Motor neuron (in vitro differentiated cells): ENCODE results near the gene PDK4. TPM values are rescaled to one million over a fixed set of nuclear protein-coding genes. Genes with fewer than 3 reads are reported as not detected.
A peak's percentile ranks its signal among the peaks of the same experiment; 100 is the strongest.
"Not testable (repeated sequence)": the region's sequence is repeated elsewhere in the genome, so short reads cannot be mapped to it uniquely, and the experiment has no call there.

Experiments
- ATAC-seq, 8 experiments: fragments of 200-7000 bp; cut with Tn5 transposase; replicated peaks in 6 of 8; 2 replicates each; pipeline ENCODE4 v1.8.0; 2021; ENCODE audit warnings: mild to moderate bottlenecking in 8 of 8, moderate library complexity in 8 of 8
- H3K27ac ChIP-seq, 2 donors: fragments of 250-450 bp; sonication (Bioruptor Pico); 2 replicates each; pipeline ENCODE4 v1.9.0; 2021; ENCODE audit warnings: antibody characterized with exemption in 2 of 2, mild to moderate bottlenecking in 2 of 2, moderate library complexity in 1 of 2
- H3K4me1 ChIP-seq, 2 donors: fragments of 250-450 bp; sonication (Bioruptor Pico); replicated peaks in 1 of 2; 2 replicates each; pipeline ENCODE4 v1.6.1; 2021; ENCODE audit warnings: antibody characterized with exemption in 2 of 2, mild to moderate bottlenecking in 2 of 2, moderate library complexity in 1 of 2
- H3K4me3 ChIP-seq, 5 donors: fragments of 250-450 bp; sonication (Bioruptor Pico); 2 replicates each; pipeline ENCODE4 v1.9.0; 2021; ENCODE audit warnings: antibody characterized with exemption in 5 of 5, mild to moderate bottlenecking in 5 of 5, moderate library complexity in 4 of 5
- WGBS, 10 experiments: fragments of 450-650 bp; shearing (Covaris generic); methylation state at CpG; one replicate each; pipeline ENCODE4 v1.0.0; 2022; 5-methylcytosine and 5-hydroxymethylcytosine counted together
- in situ Hi-C, 9 experiments: fragments of 400-800 bp; cut with MboI; loops; one replicate each; pipeline ENCODE4 v1.15.0; 2021; ENCODE audit warnings: low sequenced_read_pairs in 9 of 9, low pct_unique_long_range_greater_than_20kb in 2 of 9; ENCODE audit not compliant: unreplicated experiment in 9 of 9
- total RNA-seq, 8 experiments: library from RNA; unstranded; fragments of 300-600 nt; gene quantifications; 2 replicates each; pipeline versions ENCODE4 v1.2.3 to v1.2.4, GENCODE V29; 2022

The PDK4 gene
- total RNA-seq, 8 experiments from 2014 or later, result 0.22 to 23.2 (median 0.87) TPM; not detected in 1

DNA sequence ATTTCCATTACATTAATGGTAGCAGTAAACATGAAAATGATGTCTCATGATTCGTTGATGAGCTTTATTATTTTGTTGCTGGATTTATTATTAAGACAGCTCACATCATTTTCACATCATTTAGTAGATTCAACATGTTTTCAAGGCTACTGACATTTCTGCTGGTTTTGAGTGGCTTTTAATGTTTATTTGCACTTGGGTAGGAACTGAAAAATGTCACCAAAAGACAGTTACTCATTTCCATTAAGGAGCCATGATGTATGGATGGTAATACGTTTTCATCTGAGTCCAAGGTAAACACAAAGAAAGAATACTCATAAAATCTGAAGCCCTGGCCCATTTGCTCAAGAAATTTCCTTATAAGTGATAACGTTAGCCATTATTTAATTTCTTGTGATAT, 14.8 kb downstream of the PDK4 start:
- 0 to 69% (median 64%) methylated on average over 1 to 3 of the region's 3 CpGs; no CpG with 5 or more reads in 1 of the 10 experiments for WGBS, 10 experiments
- ATAC-seq, result peak in 2 of 8 experiments; percentile 29 to 73
- Histone ChIP-seq H3K27ac (no peak overlapping the region), H3K4me1 (peaks cover 0 to 2% of the 10 kb centered on the region in 2 donors), H3K4me3 (no peak overlapping the region)
- in situ Hi-C loops, result no loop called here

DNA sequence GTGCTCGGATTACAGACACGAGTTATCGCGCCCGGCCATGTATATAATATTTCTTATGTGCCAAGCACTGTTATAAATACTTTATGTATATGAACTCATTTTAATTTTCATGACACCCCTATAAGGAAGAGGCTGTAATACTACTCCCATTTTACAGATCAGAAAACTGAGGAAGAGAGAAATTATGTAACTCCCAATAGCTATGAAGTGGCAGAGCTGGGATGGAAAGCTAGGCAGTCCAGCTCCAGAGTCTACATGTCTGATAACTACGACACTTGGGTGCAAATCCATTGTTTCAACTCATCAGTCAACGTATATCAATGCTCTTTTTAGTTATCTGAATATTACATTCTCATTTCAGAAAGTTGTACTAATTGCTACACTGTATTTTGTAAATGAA, 17.0 kb downstream of the PDK4 start:
- Histone ChIP-seq H3K4me3 (no peak overlapping the region), H3K4me1 (peaks cover 0 to 2% of the 10 kb centered on the region in 2 donors), H3K27ac (no peak overlapping the region)
- in situ Hi-C loops, result no loop called here
- ATAC-seq, result no peak
- WGBS, 10 experiments, result 78 to 100% (median 94%) methylated on average over 1 to 7 of the region's 7 CpGs

DNA sequence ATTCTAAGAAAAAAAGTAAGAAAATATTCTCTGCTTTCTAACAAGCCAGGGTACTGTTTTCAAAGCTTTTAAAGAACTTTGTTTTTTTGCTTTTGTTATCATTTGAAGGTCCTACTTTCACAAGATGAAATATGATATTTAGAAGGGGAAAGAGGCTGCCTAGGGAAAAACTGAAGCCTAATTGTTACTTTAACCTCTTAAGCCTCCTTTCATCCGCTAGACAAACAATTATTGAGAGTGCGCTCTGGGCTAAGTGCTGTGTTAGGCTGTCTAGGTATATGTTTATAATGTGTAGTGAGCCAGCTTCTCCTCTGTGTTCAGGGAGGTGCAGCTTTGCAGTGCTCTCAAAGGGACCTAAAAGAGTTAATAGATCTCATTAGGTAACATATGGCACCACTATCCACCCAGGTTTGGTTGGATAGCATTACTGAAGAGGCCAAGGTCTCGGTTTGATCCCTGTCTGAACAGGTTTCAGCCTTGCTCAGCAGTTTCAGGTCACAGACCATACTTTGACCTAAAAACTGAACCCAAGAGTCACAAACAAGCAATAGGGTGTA, 17.9 kb downstream of the PDK4 start:
- 58 to 100% (median 83%) methylated on average over 1 to 3 of the region's 3 CpGs; no CpG with 5 or more reads in 1 of the 10 experiments for WGBS, 10 experiments
- Histone ChIP-seq H3K4me3 (no peak overlapping the region), H3K4me1 (peaks cover 0 to 2% of the 10 kb centered on the region in 2 donors), H3K27ac (no peak overlapping the region)
- ATAC-seq, result no peak
- in situ Hi-C loops, result no loop called here

DNA sequence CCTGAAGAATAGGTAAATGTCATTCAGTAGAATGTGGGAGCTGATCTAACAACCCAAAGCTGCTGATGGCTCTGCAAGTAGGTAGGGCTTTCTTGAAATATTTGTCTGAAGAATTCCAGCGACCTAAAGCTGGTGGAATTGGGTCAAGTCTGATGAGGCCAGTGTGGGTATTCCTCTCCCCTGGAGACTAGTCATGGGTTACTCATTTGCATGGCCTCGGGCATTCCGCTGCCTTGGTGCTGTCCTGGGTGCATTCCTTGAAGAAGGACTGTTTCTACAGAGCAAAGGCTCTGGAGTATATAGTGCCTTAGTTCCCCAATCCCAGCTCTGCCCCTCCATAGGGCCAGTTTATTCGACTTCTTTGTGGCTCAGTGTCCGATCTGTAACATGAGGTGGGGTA, 19.2 kb downstream of the PDK4 start:
- Histone ChIP-seq H3K4me3 (no peak overlapping the region), H3K4me1 (peaks cover 0 to 2% of the 10 kb centered on the region in 2 donors), H3K27ac (no peak overlapping the region)
- in situ Hi-C loops, result no loop called here
- ATAC-seq, result peak in 4 of 8 experiments; percentile 22 to 90 (median 37)
- 0 to 83% (median 67%) methylated on average over 1 to 5 of the region's 5 CpGs; no CpG with 5 or more reads in 3 of the 10 experiments for WGBS, 10 experiments

DNA sequence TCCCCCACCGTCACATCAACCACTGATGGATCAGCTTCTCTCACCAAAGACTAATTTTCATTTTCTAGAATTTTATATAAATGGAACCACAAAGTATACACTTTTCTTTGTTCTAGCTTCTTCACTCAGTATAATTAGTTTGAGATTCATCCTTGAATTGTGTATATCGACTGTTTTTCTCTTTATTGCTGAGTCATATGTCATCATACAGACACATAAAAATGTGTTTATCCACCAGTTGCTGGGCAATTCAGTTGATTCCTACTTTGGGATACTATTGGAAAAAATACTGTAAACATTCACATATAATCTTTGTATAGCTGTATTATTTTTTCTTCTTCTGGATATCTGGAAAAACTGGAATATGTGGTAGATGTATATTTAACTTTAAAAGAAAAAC, 26.6 kb downstream of the PDK4 start:
- WGBS, 10 experiments, result 71 to 100% (median 86%) methylated on average over 1 to 2 of the region's 2 CpGs; no CpG with 5 or more reads in 1 of the 10 experiments
- in situ Hi-C loops, result no loop called here
- Histone ChIP-seq H3K27ac (no peak overlapping the region), H3K4me1 (no peaks in the 10 kb centered on the region), H3K4me3 (no peak overlapping the region)
- no peak for ATAC-seq

DNA sequence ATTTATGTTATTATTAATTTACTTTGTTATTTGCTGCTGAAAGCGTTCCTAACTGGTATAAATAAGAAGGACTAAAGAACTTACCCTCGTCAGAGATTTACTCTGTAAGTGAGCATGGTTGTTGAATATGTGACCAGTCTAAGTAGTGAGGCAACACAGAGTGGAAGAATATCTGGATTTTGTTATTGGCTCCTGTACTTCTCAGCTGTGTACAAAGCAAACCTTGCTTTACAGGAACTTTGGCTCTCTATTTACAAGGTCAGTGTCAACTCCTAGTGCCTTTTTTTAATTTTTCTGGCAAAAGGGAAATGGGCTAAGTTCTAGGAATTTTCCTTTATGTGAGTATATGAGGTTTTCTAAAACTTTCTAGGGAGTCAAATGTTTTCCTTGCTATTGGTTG, 35.6 kb downstream of the PDK4 start:
- H3K4me1 ChIP-seq, result no peaks in the 10 kb centered on the region
- in situ Hi-C loops, result no loop called here
- WGBS, 10 experiments, result 38 to 86% (median 80%) methylated on average over 1 to 2 of the region's 2 CpGs; no CpG with 5 or more reads in 3 of the 10 experiments
- no peak overlapping the region for H3K27ac ChIP-seq
- ATAC-seq, result no peak
- no peak overlapping the region for H3K4me3 ChIP-seq

DNA sequence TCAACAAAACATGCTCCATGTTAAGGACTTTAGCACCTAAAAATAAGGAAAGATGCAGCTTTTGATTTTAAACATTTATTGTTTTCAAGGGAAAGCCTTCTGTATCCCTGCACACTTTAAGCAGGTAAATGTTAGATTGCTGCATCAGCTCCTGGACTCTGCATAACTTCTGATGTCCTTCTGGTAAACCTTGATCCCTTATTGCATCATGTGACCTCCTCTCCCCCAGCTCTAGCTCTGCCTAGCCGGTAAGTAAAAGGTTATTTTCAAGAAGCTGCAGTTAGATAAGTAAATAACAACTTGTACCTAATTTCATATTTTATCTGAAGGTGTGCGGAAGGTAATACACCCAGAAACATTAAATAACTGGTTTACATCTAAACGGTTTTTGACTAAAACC, 37.5 kb downstream of the PDK4 start:
- 50 to 92% (median 74%) methylated on average over 2 to 3 of the region's 3 CpGs; no CpG with 5 or more reads in 3 of the 10 experiments for WGBS, 10 experiments
- Histone ChIP-seq H3K27ac (no peak overlapping the region), H3K4me1 (no peaks in the 10 kb centered on the region), H3K4me3 (no peak overlapping the region)
- ATAC-seq, result no peak
- in situ Hi-C loops, result no loop called here

DNA sequence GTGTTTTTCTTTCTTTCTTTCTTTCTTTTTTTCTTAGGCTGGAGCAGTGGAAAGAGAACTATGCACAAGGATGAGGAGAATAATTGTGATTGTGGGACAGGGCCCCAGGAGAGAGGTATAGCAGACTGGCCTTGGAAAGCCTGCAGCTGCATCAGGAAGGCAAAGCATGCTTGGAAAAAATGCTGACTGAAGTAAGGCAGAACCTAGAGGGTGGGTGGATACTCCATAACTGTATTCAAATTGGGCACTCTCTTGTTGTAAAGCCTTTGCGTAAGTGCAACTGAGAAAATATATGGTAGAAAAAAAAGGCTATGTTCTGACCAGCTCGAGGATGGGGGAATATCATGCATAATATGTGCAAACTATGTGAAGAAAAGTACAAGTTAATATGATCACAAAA, 39.5 kb downstream of the PDK4 start:
- no peaks in the 10 kb centered on the region for H3K4me1 ChIP-seq
- no peak overlapping the region for H3K4me3 ChIP-seq
- in situ Hi-C loops, result no loop called here
- peak in 3 of 8 experiments; percentile 33 to 91 (median 48) for ATAC-seq
- 25 to 100% (median 85%) methylated on average over 1 to 2 of the region's 2 CpGs for WGBS, 10 experiments
- no peak overlapping the region for H3K27ac ChIP-seq

DNA sequence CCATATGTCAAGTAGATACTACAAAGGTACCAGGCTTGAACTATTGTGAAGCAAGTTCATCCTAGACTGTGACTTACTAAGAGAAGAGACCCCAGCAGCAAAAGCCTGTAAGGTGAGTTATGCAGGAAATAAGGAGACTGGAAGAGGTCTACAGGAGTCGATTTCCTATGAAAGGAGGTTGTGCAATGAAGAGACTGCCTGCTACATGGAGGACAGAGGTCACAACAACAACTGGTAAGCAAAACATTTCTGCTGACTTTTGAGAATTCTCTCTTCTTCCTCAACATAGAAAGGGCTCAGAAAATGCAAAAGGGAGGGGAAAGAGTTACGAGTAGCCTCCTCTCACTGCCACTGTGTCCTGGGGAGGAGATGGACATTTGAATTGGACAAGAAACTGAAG, 42.4 kb downstream of the PDK4 start:
- in situ Hi-C loops, result no loop called here
- no peaks in the 10 kb centered on the region for H3K4me1 ChIP-seq
- 38 to 92% (median 56%) methylated on average over 1 to 2 of the region's 2 CpGs; no CpG with 5 or more reads in 6 of the 10 experiments for WGBS, 10 experiments
- no peak for ATAC-seq
- H3K4me3 ChIP-seq, result no peak overlapping the region
- no peak overlapping the region for H3K27ac ChIP-seq

DNA sequence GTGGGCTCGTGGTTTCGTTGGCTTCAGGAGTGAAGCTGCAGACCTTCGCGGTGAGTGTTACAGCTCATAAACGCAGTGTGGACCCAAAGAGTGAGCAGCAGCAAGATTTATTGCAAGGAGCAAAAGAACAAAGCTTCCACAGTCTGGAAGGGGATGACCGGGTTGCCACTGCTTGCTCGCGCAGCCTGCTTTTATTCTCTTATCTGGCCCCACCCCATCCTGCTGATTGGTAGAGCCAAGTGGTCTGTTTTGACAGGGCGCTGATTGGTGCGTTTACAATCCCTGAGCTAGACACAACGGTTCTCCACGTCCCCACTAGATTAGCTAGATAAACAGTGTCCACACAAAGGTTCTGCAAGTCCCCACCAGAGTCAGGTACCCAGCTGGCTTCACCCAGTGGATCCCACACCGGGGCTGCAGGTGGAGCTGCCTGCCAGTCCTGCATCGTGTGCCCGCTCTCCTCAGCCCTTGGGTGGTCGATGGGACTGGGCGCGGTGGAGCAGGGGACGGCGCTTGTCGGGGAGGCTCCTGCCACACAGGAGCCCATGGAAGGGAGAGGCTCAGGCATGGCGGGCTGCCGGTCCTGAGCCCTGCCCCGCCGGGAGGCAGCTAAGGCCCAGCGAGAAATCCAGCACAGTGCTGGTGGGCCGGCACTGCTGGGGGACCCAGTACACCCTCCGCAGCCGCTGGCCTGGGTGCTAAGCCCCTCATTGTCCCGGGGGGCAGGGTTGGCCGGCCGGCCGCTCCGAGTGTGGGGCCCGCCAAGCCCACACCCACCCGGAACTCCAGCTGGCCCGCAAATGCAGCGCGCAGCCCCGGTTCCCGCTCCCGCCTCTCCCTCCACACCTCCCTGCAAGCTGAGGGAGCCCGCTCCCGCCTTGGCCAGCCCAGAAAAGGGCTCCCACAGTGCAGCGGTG, 44.0 kb downstream of the PDK4 start:
- H3K4me3 ChIP-seq, H3K4me1 ChIP-seq, H3K27ac ChIP-seq, ATAC-seq, in situ Hi-C loops: not testable (repeated sequence)
- WGBS, 10 experiments, result 88 to 100% (median 95%) methylated on average over 1 to 23 of the region's 45 CpGs; no CpG with 5 or more reads in 7 of the 10 experiments

DNA sequence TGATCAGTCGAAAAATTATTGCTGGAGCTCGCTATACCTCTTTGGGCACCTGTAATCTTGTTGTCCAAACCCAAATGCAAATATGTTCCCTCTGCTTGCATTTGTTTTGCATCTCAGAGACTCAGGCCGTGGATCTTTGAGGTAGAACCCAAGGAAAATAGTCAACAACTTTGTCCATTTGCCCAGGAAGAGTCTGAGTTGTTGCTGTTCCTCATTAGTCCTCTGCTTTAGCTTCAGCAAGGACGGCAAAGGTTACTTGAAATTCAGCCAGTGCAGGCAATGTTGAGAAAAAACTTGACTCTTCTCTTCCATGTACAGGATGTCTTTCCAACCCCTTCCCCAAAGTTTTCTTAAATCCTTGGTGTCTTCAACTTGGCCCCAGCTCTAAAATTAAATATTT, 45.8 kb downstream of the PDK4 start:
- ATAC-seq, result no peak

DNA sequence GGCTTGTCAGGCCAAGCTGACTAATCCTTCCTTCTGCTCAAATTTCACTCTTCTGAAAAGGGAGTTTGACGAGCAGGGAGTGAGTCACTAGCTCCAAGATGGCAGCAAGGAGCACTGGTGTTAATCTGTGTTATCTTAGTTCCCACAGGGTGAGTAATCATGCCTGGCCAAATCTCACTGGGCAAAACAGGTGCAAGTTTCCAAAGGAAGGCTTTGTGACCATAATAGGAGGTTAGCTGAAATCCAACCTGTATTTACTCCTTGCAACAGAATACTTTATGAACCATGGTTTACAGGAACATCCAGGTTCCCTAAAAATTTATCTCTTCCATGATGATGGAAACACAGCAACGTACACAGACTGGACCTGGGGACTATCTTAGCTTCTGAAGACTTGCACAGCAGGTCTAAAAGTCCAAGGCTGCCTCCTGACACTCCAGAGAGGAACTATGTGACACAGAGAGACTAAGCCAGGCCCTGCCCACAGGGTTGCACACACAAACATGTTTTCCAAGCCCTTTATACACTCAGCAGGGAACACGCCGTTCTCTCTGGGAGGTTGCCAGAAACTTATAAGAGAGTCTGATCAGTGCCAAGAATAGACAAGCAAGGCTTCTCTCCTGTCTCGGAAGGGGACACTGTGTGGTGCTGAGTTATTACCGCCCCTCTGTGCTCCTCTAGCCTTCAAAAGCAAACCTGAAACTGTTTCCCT, 46.3 kb downstream of the PDK4 start:
- WGBS, 10 experiments, result 0 to 83% (median 50%) methylated on average over 1 to 6 of the region's 6 CpGs; no CpG with 5 or more reads in 1 of the 10 experiments
- Histone ChIP-seq H3K4me1 (no peaks in the 10 kb centered on the region), H3K4me3 (no peak overlapping the region), H3K27ac (no peak overlapping the region)
- in situ Hi-C loops, result loop anchor here in 4 of 9 experiments (10.0 to 25.0 kb wide), 2 partner anchors 135 to 137 kb away; no protein-coding TSS in a partner anchor
- ATAC-seq, result peak in 6 of 8 experiments; percentile 30 to 89 (median 70)

More for the DNA sequence above, 45.8 kb downstream of the PDK4 start:
- H3K4me1 ChIP-seq, result no peaks in the 10 kb centered on the region
- in situ Hi-C loops, result no loop called here
- H3K27ac ChIP-seq, result no peak overlapping the region
- no peak overlapping the region for H3K4me3 ChIP-seq
- WGBS, 10 experiments, result 11 to 100% (median 69%) methylated on average over 1 to 4 of the region's 4 CpGs; no CpG with 5 or more reads in 1 of the 10 experiments
